PC-9 (cell line): ENCODE data around the gene GID8.

ENCODE experiments used
- CTCF ChIP-seq: fragments of 200-600 bp; sonication (generic); conservative IDR thresholded peaks from 2 replicates; pipeline ENCODE4 v1.6.1; 2017; ENCODE audit warnings: mixed run types, antibody characterized with exemption, mild to moderate bottlenecking, moderate library complexity
- EZH2 ChIP-seq: fragments of 200-600 bp; sonication (generic); IDR thresholded peaks from 2 replicates; pipeline ENCODE4 v1.8.0; 2017; ENCODE audit warnings: antibody characterized with exemption, low read depth

- no peak for TF ChIP-seq CTCF
- no peak for TF ChIP-seq EZH2
These were observed 9.6 kb upstream of the GID8 start for GRCh38 chr20:62928246-62928939.
